HepG2 (cell line): ENCODE measurements around the gene MAP4K3. TPM values are rescaled to one million over a fixed set of nuclear protein-coding genes. Genes with fewer than 3 reads are reported as not detected.

Experiments
- ATF7 ChIP-seq, 2 experiments: fragments of 450-650 bp in 1 of 2; sonication (generic) in 1 of 2; formaldehyde crosslinking in 1 of 2; IDR thresholded peaks; 2 replicates each; pipeline versions ENCODE4 v1.4.0 to v1.6.1; 2016 to 2020; ENCODE audit warnings: antibody characterized with exemption in 1 of 2, mild to moderate bottlenecking in 1 of 2, missing genetic modification reagents in 1 of 2
- DNMT3B ChIP-seq: conservative IDR thresholded peaks from 2 replicates; pipeline ENCODE4 v1.6.1; 2016; ENCODE audit warnings: missing biosample characterization, control low read depth
- DR1 ChIP-seq: sonication (generic); formaldehyde crosslinking; IDR thresholded peaks from 2 replicates; pipeline ENCODE4 v1.8.0; 2021; ENCODE audit warnings: mild to moderate bottlenecking, missing genetic modification reagents, inconsistent platforms
- GLMP ChIP-seq: sonication (generic); formaldehyde crosslinking; IDR thresholded peaks from 2 replicates; pipeline ENCODE4 v1.9.0; 2021; ENCODE audit warnings: missing genetic modification reagents, mild to moderate bottlenecking, borderline replicate concordance
- IRF1 ChIP-seq: sonication (generic); formaldehyde crosslinking; IDR thresholded peaks from 2 replicates; pipeline ENCODE4 v1.4.0; 2020; ENCODE audit warnings: low read depth, mild to moderate bottlenecking, missing genetic modification reagents
- MAF1 ChIP-seq: sonication (generic); formaldehyde crosslinking; IDR thresholded peaks from 2 replicates; pipeline ENCODE4 v1.5.0; 2020; ENCODE audit warnings: missing genetic modification reagents, borderline replicate concordance
- MED13 ChIP-seq: sonication (generic); formaldehyde crosslinking; IDR thresholded peaks from 2 replicates; pipeline ENCODE4 v1.5.0; 2020; ENCODE audit warnings: missing genetic modification reagents
- MTERF4 ChIP-seq: sonication (generic); formaldehyde crosslinking; IDR thresholded peaks from 2 replicates; pipeline ENCODE4 v1.8.0; 2023; ENCODE audit warnings: mild to moderate bottlenecking, missing genetic modification reagents
- NAIF1 ChIP-seq: sonication (generic); formaldehyde crosslinking; IDR thresholded peaks from 2 replicates; pipeline ENCODE4 v1.5.0; 2020; ENCODE audit warnings: mild to moderate bottlenecking, missing genetic modification reagents, borderline replicate concordance
- NPAS2 ChIP-seq: sonication (generic); formaldehyde crosslinking; IDR thresholded peaks from 2 replicates; pipeline ENCODE4 v1.8.0; 2022; ENCODE audit warnings: mild to moderate bottlenecking, missing genetic modification reagents, borderline replicate concordance
- RBAK ChIP-seq: sonication (generic); formaldehyde crosslinking; IDR thresholded peaks from 2 replicates; pipeline ENCODE4 v1.5.1; 2020; ENCODE audit warnings: mild to moderate bottlenecking, missing genetic modification reagents
- RFX1 ChIP-seq: fragments of 450-650 bp; IDR thresholded peaks from 2 replicates; pipeline ENCODE4 v1.6.1; 2017
- SNAI1 ChIP-seq: sonication (generic); formaldehyde crosslinking; IDR thresholded peaks from 2 replicates; pipeline ENCODE4 v1.5.0; 2020; ENCODE audit warnings: mild to moderate bottlenecking, missing genetic modification reagents, borderline replicate concordance
- SP1 ChIP-seq, 2 experiments: fragments of 450-650 bp in 1 of 2; sonication (generic) in 1 of 2; formaldehyde crosslinking in 1 of 2; IDR thresholded peaks; 2 replicates each; pipeline versions ENCODE4 v1.4.0 to v1.6.1; 2016 to 2020; ENCODE audit warnings: missing genetic modification reagents in 1 of 2
- UBTF ChIP-seq: sonication (generic); formaldehyde crosslinking; IDR thresholded peaks from 2 replicates; pipeline ENCODE4 v1.4.0; 2020; ENCODE audit warnings: mild to moderate bottlenecking, missing genetic modification reagents
- WIZ ChIP-seq: sonication (generic); formaldehyde crosslinking; IDR thresholded peaks from 2 replicates; pipeline ENCODE4 v1.5.1; 2020; ENCODE audit warnings: mild to moderate bottlenecking, missing genetic modification reagents
- ZFP90 ChIP-seq: sonication (generic); formaldehyde crosslinking; IDR thresholded peaks from 2 replicates; pipeline ENCODE4 v1.8.0; 2022; ENCODE audit warnings: missing genetic modification reagents, mild to moderate bottlenecking, inconsistent platforms, borderline replicate concordance
- ZIK1 ChIP-seq: sonication (generic); formaldehyde crosslinking; IDR thresholded peaks from 2 replicates; pipeline ENCODE4 v1.5.0; 2020; ENCODE audit warnings: mild to moderate bottlenecking, low read depth, missing genetic modification reagents, borderline replicate concordance
- ZKSCAN8 ChIP-seq: IDR thresholded peaks from 2 replicates; pipeline ENCODE4 v1.6.1; 2016; ENCODE audit warnings: borderline replicate concordance, missing genetic modification reagents, missing compliant biosample characterization
- ZNF552 ChIP-seq: sonication (generic); formaldehyde crosslinking; IDR thresholded peaks from 2 replicates; pipeline ENCODE4 v1.9.0; 2022; ENCODE audit warnings: missing genetic modification reagents, mild to moderate bottlenecking, borderline replicate concordance
- ZNF709 ChIP-seq: sonication (generic); formaldehyde crosslinking; IDR thresholded peaks from 2 replicates; pipeline ENCODE4 v1.5.0; 2020; ENCODE audit warnings: mild to moderate bottlenecking, missing genetic modification reagents
- ZNF781 ChIP-seq: sonication (generic); formaldehyde crosslinking; IDR thresholded peaks from 2 replicates; pipeline ENCODE4 v1.5.1; 2020; ENCODE audit warnings: borderline replicate concordance, mild to moderate bottlenecking, missing genetic modification reagents; ENCODE audit errors: not compliant biosample characterization
- ZNF790 ChIP-seq: sonication (generic); formaldehyde crosslinking; IDR thresholded peaks from 2 replicates; pipeline ENCODE4 v1.8.0; 2022; ENCODE audit warnings: missing genetic modification reagents, mild to moderate bottlenecking, borderline replicate concordance
- polyA plus RNA-seq, 8 experiments: library from polyadenylated mRNA; depleted of rRNA in 3 of 8; stranded (reverse) in 7 of 8; unstranded in 1 of 8; fragments of >200 nt; fragmentation: Illumina TruSeq in 4 of 8; extraction: Trizol in 4 of 8; gene quantifications; 2 replicates each; pipeline versions ENCODE4 v1.2.1 to v1.2.3, GENCODE V29; 2011 to 2016; ENCODE audit warnings: low read depth in 4 of 8, missing spikeins in 1 of 8, mixed read lengths in 1 of 8; ENCODE audit not compliant: insufficient read depth in 1 of 8
- total RNA-seq, 5 experiments: library from RNA; depleted of rRNA; stranded (reverse); fragments of >200 nt; fragmentation: Illumina TruSeq; extraction: Trizol; gene quantifications; 2 replicates each; pipeline ENCODE4 v1.2.3, GENCODE V29; 2016; ENCODE audit warnings: low read depth in 1 of 5

The MAP4K3 gene
- total and polyA plus RNA-seq, 2 of the 13 experiments (the other 11 are each of a cell fraction or from before 2014, with no cell fraction given), result 45.9 to 53.2 TPM

- 0 out of 2 replicates have a peak, but pooled peaks have one; percentile 22 for TF ChIP-seq MED13
- no peak for TF ChIP-seq ATF7 (IDR thresholded peaks at IDR 0.05)
- peak; percentile 85; the same call in 1 of the 2 replicates for TF ChIP-seq ATF7 (CRISPR knock-in tag; IDR thresholded peaks at IDR 0.05)
- no peak for TF ChIP-seq ZNF709
- peak; percentile 67; the same call in 1 of the 2 replicates for TF ChIP-seq ZFP90 (CRISPR knock-in tag)
- no peak; the same call in 1 of the 2 replicates for TF ChIP-seq WIZ (CRISPR knock-in tag)
- 0 out of 2 replicates have a peak, but pooled peaks have one; percentile 29 for TF ChIP-seq ZKSCAN8
- TF ChIP-seq NAIF1, result no peak
- peak; percentile 79 for TF ChIP-seq ZNF781 (CRISPR knock-in tag)
- no peak for TF ChIP-seq DR1
- TF ChIP-seq ZNF790 (CRISPR knock-in tag), result 0 out of 2 replicates have a peak, but pooled peaks have one; percentile 22
- no peak for TF ChIP-seq NPAS2 (CRISPR knock-in tag)
- no peak for TF ChIP-seq MAF1 (CRISPR knock-in tag)
- no peak for TF ChIP-seq RBAK (CRISPR knock-in tag)
- TF ChIP-seq MTERF4 (CRISPR knock-in tag), result no peak
- TF ChIP-seq RFX1, result no peak
- 0 out of 2 replicates have a peak, but pooled peaks have one; percentile 11 for TF ChIP-seq SNAI1 (CRISPR knock-in tag)
- TF ChIP-seq ZNF552 (CRISPR knock-in tag), result peak; percentile 75; the same call in 1 of the 2 replicates
- no peak for TF ChIP-seq UBTF (CRISPR knock-in tag)
- no peak for TF ChIP-seq GLMP
- TF ChIP-seq ZIK1 (CRISPR knock-in tag), result 0 out of 2 replicates have a peak, but pooled peaks have one; percentile 29
- no peak for TF ChIP-seq SP1 (IDR thresholded peaks at IDR 0.05)
- TF ChIP-seq SP1 (CRISPR knock-in tag; IDR thresholded peaks at IDR 0.05), result 0 out of 2 replicates have a peak, but pooled peaks have one; percentile 28
- TF ChIP-seq IRF1 (CRISPR knock-in tag), result 0 out of 2 replicates have a peak, but pooled peaks have one; percentile 5
- TF ChIP-seq DNMT3B (CRISPR knock-in tag), result peak; percentile 69; the same call in 1 of the 2 replicates
Measured at GRCh38 chr2:39435741-39436591, 1.1 kb downstream of the MAP4K3 start (continued).
